H1 (cell line): ENCODE data around the gene TWF2. TPM values are rescaled to one million over a fixed set of nuclear protein-coding genes. Genes with fewer than 3 reads are reported as not detected.

Experiments
- KDM4A ChIP-seq: IDR thresholded peaks from one replicate; pipeline ENCODE4 v1.7.1; 2012; ENCODE audit warnings: low read depth, mild to moderate bottlenecking, moderate library complexity, low read length, inconsistent platforms; ENCODE audit not compliant: severe bottlenecking
- polyA plus RNA-seq, 7 experiments: library from polyadenylated mRNA; depleted of rRNA in 3 of 7; stranded (reverse) in 5 of 7; unstranded in 2 of 7; fragments of >200 nt in 5 of 7; fragments of 200-250 nt in 2 of 7; gene quantifications; 1 replicate in 5 of 7; 2 replicates in 1 of 7; 4 replicates in 1 of 7; pipeline versions ENCODE4 v1.2.1 to v1.2.3, GENCODE V29; 2011 to 2013; ENCODE audit warnings: missing spikeins in 2 of 7, mixed read lengths in 2 of 7
- total RNA-seq: library from RNA; stranded (reverse); fragmentation: NEBNext Ultra II Directional; extraction: Animal tissue kit (Norgen Biotek cat#: 25700); gene quantifications from 2 replicates; pipeline ENCODE4 v1.2.1, GENCODE V29; 2021
- TF ChIP-seq, protein P1 (sequence below): fragments of 300-600 bp; sonication (generic); IDR thresholded peaks from 2 replicates; pipeline ENCODE4 v1.7.1; 2012; ENCODE audit warnings: low read length, moderate library complexity, mild to moderate bottlenecking, inconsistent platforms; ENCODE audit not compliant: insufficient replicate concordance

The TWF2 gene
- total and polyA plus RNA-seq, 2 of the 8 experiments (the other 6 are each of a cell fraction or from before 2014, with no cell fraction given) = 65.2 to 90.4 TPM

DNA sequence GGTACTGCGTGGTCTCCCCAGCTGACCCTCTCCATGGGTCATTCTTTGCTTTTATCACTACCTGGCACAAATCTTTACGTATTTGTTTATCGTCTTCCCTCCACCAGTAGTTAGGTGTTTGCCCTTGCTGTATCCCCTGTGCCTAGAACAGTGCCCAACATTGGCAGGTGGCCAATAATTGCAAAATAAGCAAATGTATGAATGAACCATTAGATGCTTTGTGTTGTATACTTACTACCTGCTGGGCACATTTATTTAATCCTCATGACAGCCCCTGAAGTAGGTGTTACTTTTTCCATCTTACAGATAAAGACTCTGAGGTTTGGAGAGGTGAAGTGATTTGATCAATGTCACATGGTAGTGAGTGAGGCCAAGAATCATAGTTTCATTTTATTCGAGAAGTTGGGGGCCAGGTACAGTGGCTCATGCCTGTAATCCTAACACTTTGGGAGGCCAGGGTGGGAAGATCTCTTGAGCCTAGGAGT, 2.0 kb upstream of the TWF2 start (continued):
- TF ChIP-seq, protein P1, sequence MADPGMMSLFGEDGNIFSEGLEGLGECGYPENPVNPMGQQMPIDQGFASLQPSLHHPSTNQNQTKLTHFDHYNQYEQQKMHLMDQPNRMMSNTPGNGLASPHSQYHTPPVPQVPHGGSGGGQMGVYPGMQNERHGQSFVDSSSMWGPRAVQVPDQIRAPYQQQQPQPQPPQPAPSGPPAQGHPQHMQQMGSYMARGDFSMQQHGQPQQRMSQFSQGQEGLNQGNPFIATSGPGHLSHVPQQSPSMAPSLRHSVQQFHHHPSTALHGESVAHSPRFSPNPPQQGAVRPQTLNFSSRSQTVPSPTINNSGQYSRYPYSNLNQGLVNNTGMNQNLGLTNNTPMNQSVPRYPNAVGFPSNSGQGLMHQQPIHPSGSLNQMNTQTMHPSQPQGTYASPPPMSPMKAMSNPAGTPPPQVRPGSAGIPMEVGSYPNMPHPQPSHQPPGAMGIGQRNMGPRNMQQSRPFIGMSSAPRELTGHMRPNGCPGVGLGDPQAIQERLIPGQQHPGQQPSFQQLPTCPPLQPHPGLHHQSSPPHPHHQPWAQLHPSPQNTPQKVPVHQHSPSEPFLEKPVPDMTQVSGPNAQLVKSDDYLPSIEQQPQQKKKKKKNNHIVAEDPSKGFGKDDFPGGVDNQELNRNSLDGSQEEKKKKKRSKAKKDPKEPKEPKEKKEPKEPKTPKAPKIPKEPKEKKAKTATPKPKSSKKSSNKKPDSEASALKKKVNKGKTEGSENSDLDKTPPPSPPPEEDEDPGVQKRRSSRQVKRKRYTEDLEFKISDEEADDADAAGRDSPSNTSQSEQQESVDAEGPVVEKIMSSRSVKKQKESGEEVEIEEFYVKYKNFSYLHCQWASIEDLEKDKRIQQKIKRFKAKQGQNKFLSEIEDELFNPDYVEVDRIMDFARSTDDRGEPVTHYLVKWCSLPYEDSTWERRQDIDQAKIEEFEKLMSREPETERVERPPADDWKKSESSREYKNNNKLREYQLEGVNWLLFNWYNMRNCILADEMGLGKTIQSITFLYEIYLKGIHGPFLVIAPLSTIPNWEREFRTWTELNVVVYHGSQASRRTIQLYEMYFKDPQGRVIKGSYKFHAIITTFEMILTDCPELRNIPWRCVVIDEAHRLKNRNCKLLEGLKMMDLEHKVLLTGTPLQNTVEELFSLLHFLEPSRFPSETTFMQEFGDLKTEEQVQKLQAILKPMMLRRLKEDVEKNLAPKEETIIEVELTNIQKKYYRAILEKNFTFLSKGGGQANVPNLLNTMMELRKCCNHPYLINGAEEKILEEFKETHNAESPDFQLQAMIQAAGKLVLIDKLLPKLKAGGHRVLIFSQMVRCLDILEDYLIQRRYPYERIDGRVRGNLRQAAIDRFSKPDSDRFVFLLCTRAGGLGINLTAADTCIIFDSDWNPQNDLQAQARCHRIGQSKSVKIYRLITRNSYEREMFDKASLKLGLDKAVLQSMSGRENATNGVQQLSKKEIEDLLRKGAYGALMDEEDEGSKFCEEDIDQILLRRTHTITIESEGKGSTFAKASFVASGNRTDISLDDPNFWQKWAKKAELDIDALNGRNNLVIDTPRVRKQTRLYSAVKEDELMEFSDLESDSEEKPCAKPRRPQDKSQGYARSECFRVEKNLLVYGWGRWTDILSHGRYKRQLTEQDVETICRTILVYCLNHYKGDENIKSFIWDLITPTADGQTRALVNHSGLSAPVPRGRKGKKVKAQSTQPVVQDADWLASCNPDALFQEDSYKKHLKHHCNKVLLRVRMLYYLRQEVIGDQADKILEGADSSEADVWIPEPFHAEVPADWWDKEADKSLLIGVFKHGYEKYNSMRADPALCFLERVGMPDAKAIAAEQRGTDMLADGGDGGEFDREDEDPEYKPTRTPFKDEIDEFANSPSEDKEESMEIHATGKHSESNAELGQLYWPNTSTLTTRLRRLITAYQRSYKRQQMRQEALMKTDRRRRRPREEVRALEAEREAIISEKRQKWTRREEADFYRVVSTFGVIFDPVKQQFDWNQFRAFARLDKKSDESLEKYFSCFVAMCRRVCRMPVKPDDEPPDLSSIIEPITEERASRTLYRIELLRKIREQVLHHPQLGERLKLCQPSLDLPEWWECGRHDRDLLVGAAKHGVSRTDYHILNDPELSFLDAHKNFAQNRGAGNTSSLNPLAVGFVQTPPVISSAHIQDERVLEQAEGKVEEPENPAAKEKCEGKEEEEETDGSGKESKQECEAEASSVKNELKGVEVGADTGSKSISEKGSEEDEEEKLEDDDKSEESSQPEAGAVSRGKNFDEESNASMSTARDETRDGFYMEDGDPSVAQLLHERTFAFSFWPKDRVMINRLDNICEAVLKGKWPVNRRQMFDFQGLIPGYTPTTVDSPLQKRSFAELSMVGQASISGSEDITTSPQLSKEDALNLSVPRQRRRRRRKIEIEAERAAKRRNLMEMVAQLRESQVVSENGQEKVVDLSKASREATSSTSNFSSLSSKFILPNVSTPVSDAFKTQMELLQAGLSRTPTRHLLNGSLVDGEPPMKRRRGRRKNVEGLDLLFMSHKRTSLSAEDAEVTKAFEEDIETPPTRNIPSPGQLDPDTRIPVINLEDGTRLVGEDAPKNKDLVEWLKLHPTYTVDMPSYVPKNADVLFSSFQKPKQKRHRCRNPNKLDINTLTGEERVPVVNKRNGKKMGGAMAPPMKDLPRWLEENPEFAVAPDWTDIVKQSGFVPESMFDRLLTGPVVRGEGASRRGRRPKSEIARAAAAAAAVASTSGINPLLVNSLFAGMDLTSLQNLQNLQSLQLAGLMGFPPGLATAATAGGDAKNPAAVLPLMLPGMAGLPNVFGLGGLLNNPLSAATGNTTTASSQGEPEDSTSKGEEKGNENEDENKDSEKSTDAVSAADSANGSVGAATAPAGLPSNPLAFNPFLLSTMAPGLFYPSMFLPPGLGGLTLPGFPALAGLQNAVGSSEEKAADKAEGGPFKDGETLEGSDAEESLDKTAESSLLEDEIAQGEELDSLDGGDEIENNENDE = no peak
- no peak for TF ChIP-seq KDM4A
